Endodermal cell (in vitro differentiated cells): Measurements from ENCODE around the gene FAAP20. TPM values are rescaled to one million over a fixed set of nuclear protein-coding genes. Genes with fewer than 3 reads are reported as not detected.

ENCODE experiments used
- DNase-seq: peaks from one replicate; pipeline ENCODE4 v3.0.0-alpha.2; 2017
- H3K27ac ChIP-seq: 2 replicates; pipeline ENCODE4 v1.5.1; 2013; ENCODE audit warnings: mild to moderate bottlenecking, low read depth, low read length, moderate library complexity
- H3K27me3 ChIP-seq: 2 replicates; pipeline ENCODE4 v1.6.1; 2013; ENCODE audit warnings: mild to moderate bottlenecking, low read length, moderate library complexity; ENCODE audit not compliant: insufficient read depth, control insufficient read depth, poor library complexity, severe bottlenecking
- H3K36me3 ChIP-seq: 2 replicates; pipeline ENCODE4 v1.7.0; 2013; ENCODE audit warnings: mild to moderate bottlenecking, low read length, moderate library complexity; ENCODE audit not compliant: control insufficient read depth, insufficient read depth
- H3K4me1 ChIP-seq: one replicate; pipeline ENCODE4 v1.7.0; 2013; ENCODE audit warnings: low read length; ENCODE audit not compliant: control insufficient read depth, insufficient read depth
- H3K4me3 ChIP-seq: 2 replicates; pipeline ENCODE4 v1.5.1; 2013; ENCODE audit warnings: mild to moderate bottlenecking, low read length, moderate library complexity
- H3K9ac ChIP-seq: 2 replicates; pipeline ENCODE4 v1.6.1; 2013; ENCODE audit warnings: mild to moderate bottlenecking, low read length, moderate library complexity; ENCODE audit not compliant: poor library complexity, severe bottlenecking; ENCODE audit errors: extremely low read depth
- H3K9me3 ChIP-seq: 2 replicates; pipeline ENCODE4 v1.6.1; 2013; ENCODE audit warnings: mild to moderate bottlenecking, low read length, moderate library complexity; ENCODE audit not compliant: control insufficient read depth
- H3K27ac Mint-ChIP-seq: 2 replicates; pipeline ENCODE4 v1.8.0; 2020; ENCODE audit warnings: mixed read lengths
- H3K27me3 Mint-ChIP-seq: 2 replicates; pipeline ENCODE4 v1.8.0; 2021; ENCODE audit warnings: mild to moderate bottlenecking, mixed read lengths; ENCODE audit not compliant: insufficient read depth
- H3K36me3 Mint-ChIP-seq: 2 replicates; pipeline ENCODE4 v1.8.0; 2020; ENCODE audit warnings: low read depth, mixed read lengths
- H3K4me1 Mint-ChIP-seq: 2 replicates; pipeline ENCODE4 v1.8.0; 2020; ENCODE audit warnings: mixed read lengths
- H3K4me3 Mint-ChIP-seq: 2 replicates; pipeline ENCODE4 v1.8.0; 2020; ENCODE audit warnings: mild to moderate bottlenecking, moderate library complexity, mixed read lengths
- H3K9me3 Mint-ChIP-seq: 2 replicates; pipeline ENCODE4 v1.8.0; 2020; ENCODE audit warnings: mild to moderate bottlenecking, mixed read lengths
- whole genome bisulfite sequencing, 2 experiments: methylation state at CpG; one replicate each; pipeline versions ENCODE4 v1.1.5 to v1.1.7; 2013; ENCODE audit warnings: missing lambda C conversion rate in 2 of 2, mixed read lengths in 1 of 2; ENCODE audit not compliant: insufficient coverage in 1 of 2, insufficient read length in 1 of 2; 5-methylcytosine and 5-hydroxymethylcytosine counted together
- total RNA-seq, 2 donors: library from RNA; stranded (reverse); fragmentation: NEBNext Ultra II Directional in 1 of 2; extraction: Animal tissue kit (Norgen Biotek cat#: 25700) in 1 of 2; gene quantifications; 2 replicates in 1 of 2; 3 replicates in 1 of 2; pipeline ENCODE4 v1.2.1, GENCODE V29; 2021
- TF ChIP-seq, protein P1 (sequence below): fragments of 200-600 bp; sonication (generic); conservative IDR thresholded peaks from 2 replicates; pipeline ENCODE4 v1.5.0; 2021; ENCODE audit warnings: antibody characterized with exemption, mild to moderate bottlenecking

Gene FAAP20
- total RNA-seq, 2 donors from 2014 or later: 126 to 154 TPM

DNA sequence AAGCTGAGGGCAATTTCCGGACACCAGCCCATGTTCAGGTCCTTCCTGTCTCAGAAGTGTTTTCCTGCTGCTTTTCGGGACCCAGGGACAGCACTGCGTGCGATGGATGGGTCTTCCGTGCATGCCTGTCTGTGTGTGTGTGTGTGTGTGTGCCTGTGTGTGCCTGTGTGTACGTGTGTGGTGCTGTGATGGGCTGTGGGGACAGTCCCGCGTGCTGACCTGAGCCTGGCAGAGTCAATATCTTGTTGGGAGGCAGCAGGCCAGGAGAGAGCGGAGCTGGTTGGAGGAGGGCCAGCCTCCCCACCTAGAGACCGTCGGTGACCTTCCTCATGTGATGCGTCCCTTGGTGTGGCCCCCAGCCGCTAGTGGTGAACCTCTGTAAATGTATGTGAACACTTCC is 47.2 kb upstream of the FAAP20 start:
- no peak for DNase-seq
- peak overlapping the region; percentile 20 for H3K27ac Mint-ChIP-seq
- WGBS, 2 experiments: 94 to 95% methylated on average over 6 to 13 of the region's 13 CpGs
- H3K4me1 Mint-ChIP-seq: peaks cover 18% of the 10 kb centered on the region
- peaks cover 26% of the 10 kb centered on the region for H3K36me3 Mint-ChIP-seq
- Histone ChIP-seq H3K9ac (no peak overlapping the region), H3K36me3 (peaks cover 25% of the 10 kb centered on the region), H3K27ac (peak overlapping the region; percentile 44), H3K9me3 (no peaks in the 10 kb centered on the region), H3K4me1 (peaks cover 4% of the 10 kb centered on the region), H3K27me3 (no peaks in the 10 kb centered on the region), H3K4me3 (no peak overlapping the region)
- TF ChIP-seq, protein P1, sequence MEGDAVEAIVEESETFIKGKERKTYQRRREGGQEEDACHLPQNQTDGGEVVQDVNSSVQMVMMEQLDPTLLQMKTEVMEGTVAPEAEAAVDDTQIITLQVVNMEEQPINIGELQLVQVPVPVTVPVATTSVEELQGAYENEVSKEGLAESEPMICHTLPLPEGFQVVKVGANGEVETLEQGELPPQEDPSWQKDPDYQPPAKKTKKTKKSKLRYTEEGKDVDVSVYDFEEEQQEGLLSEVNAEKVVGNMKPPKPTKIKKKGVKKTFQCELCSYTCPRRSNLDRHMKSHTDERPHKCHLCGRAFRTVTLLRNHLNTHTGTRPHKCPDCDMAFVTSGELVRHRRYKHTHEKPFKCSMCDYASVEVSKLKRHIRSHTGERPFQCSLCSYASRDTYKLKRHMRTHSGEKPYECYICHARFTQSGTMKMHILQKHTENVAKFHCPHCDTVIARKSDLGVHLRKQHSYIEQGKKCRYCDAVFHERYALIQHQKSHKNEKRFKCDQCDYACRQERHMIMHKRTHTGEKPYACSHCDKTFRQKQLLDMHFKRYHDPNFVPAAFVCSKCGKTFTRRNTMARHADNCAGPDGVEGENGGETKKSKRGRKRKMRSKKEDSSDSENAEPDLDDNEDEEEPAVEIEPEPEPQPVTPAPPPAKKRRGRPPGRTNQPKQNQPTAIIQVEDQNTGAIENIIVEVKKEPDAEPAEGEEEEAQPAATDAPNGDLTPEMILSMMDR: no peak
- no peak overlapping the region for H3K4me3 Mint-ChIP-seq
- H3K27me3 Mint-ChIP-seq: no peaks in the 10 kb centered on the region
- no peaks in the 10 kb centered on the region for H3K9me3 Mint-ChIP-seq

DNA sequence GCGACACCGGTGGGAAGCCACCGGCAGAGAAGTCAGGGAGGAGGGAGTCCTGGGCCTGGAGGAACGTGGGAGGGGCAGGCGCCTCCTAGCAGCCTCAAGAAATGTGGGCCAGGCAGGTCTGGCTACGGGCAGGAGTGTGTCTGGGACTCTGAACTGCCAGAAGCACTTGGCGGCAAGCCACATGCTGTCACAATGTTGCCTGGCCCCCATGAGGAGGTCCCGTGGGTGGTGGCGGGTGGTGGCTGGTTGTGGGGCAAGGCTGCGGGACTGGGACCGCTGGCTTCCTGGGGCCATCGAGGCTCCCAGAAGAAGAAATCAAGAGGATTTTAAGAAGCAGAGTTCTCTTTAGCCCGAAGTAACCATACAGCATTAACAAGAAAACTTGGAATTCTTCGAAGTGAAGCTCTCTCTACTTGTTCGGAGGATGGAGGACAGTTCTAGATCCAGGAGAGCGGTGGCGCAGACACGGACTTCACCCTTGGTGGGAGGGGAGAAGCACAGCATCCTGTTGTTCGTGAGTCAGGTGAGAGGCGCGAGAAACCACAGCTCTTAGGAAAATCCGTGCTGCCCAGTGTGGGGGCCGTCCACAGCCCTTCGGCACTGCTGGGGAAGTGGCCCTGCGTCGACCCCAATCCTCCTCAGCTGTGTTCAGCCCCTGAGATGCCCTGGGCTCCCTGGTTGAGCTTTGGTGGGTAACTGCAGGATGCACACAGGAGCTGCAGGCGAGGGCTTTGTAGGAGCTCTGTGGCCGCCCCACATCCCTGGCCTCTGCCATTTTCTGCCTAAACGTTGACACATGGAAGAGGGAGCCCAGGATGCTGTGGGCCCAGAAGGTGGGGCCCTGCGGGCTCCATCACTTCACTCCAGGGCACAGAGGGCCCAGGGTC is 45.9 kb upstream of the FAAP20 start:
- H3K27me3 Mint-ChIP-seq: no peaks in the 10 kb centered on the region
- Histone ChIP-seq H3K4me1 (peaks cover 4% of the 10 kb centered on the region), H3K27ac (peak overlapping the region; percentile 63), H3K27me3 (no peaks in the 10 kb centered on the region), H3K9ac (no peak overlapping the region), H3K36me3 (peaks cover 25% of the 10 kb centered on the region), H3K4me3 (no peak overlapping the region), H3K9me3 (no peaks in the 10 kb centered on the region)
- no peak overlapping the region for H3K4me3 Mint-ChIP-seq
- peaks cover 16% of the 10 kb centered on the region for H3K4me1 Mint-ChIP-seq
- no peaks in the 10 kb centered on the region for H3K9me3 Mint-ChIP-seq
- H3K36me3 Mint-ChIP-seq: peaks cover 26% of the 10 kb centered on the region
- peak overlapping the region; percentile 31 for H3K27ac Mint-ChIP-seq
- TF ChIP-seq, protein P1: no peak
- WGBS, 2 experiments: 94% methylated on average over 24 to 30 of the region's 30 CpGs
- DNase-seq: peak; percentile 46

DNA sequence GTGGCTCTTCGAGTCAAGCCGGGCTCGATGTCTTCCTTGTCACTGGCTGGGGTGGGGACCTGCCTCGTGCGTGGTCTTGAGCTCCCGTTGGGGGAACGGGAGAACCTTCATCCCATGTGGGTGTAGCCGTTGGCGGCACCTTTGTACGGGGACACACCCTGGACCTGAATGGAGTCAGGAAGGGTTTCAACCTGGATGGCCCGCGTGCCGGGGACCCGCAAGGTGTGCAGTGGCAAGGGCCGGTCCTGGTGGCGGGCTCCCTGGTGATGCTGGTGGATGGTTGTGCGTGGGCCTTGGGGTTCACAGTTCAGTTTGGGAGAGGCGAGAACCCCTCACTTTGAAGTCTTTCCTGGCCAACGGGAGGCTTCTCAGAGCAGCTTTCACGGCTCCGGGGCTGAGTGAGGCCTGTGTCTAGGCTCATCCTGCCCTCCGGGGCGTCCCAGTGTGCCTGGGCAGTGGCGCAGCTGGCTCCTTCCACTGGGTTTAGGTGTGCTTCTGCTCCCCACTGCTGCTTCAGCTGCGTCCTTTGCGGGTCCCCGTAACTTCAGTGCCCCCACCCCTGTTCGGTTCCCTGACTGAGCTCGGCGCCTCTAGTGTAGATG is 44.9 kb upstream of the FAAP20 start:
- Histone ChIP-seq H3K36me3 (peaks cover 25% of the 10 kb centered on the region), H3K27ac (peak overlapping the region; percentile 57), H3K27me3 (no peaks in the 10 kb centered on the region), H3K4me1 (peaks cover 4% of the 10 kb centered on the region), H3K9me3 (no peaks in the 10 kb centered on the region), H3K4me3 (no peak overlapping the region), H3K9ac (no peak overlapping the region)
- TF ChIP-seq, protein P1: no peak
- Mint-ChIP-seq H3K4me1 (peaks cover 18% of the 10 kb centered on the region), H3K27me3 (no peaks in the 10 kb centered on the region), H3K9me3 (no peaks in the 10 kb centered on the region), H3K4me3 (no peak overlapping the region), H3K36me3 (peaks cover 26% of the 10 kb centered on the region), H3K27ac (peak overlapping the region; percentile 55)
- 95 to 96% methylated on average over 23 to 30 of the region's 30 CpGs for WGBS, 2 experiments
- DNase-seq: peak; percentile 52
